Spleen (tissue), 11 donors: ENCODE measurements around the gene NBEA. TPM values are rescaled to one million over a fixed set of nuclear protein-coding genes. Genes with fewer than 3 reads are reported as not detected.

Source experiments
- DNase-seq: peaks from one replicate; pipeline ENCODE4 v3.0.0-alpha.2; 2020
- H3K27ac ChIP-seq, 8 donors: fragments of 200-600 bp; sonication (generic) in 7 of 8; 1 replicate in 4 of 8; 2 replicates in 4 of 8; pipeline versions ENCODE4 v1.5.0 to v1.8.0; 2016 to 2021; ENCODE audit warnings: inconsistent platforms in 4 of 8, mild to moderate bottlenecking in 4 of 8, moderate library complexity in 1 of 8
- H3K27me3 ChIP-seq, 7 donors: fragments of 200-600 bp; sonication (generic) in 6 of 7; replicated peaks in 1 of 7; 1 replicate in 4 of 7; 2 replicates in 3 of 7; pipeline versions ENCODE4 v1.5.0 to v1.8.0; 2016 to 2021; ENCODE audit warnings: inconsistent platforms in 3 of 7, mild to moderate bottlenecking in 1 of 7
- H3K36me3 ChIP-seq, 6 donors: fragments of 200-600 bp; sonication (generic) in 5 of 6; 1 replicate in 4 of 6; 2 replicates in 2 of 6; pipeline versions ENCODE4 v1.5.0 to v1.8.0; 2016 to 2021; ENCODE audit warnings: inconsistent platforms in 2 of 6
- H3K4me1 ChIP-seq, 6 donors: fragments of 200-600 bp; sonication (generic) in 5 of 6; 1 replicate in 3 of 6; 2 replicates in 3 of 6; pipeline versions ENCODE4 v1.5.0 to v1.8.0; 2016 to 2021; ENCODE audit warnings: inconsistent platforms in 3 of 6
- H3K4me3 ChIP-seq, 8 donors: fragments of 200-600 bp; sonication (generic) in 7 of 8; 1 replicate in 4 of 8; 2 replicates in 4 of 8; pipeline versions ENCODE4 v1.5.0 to v1.8.0; 2016 to 2021; ENCODE audit warnings: inconsistent platforms in 4 of 8, mild to moderate bottlenecking in 4 of 8, moderate library complexity in 2 of 8
- H3K9me3 ChIP-seq, 8 donors: fragments of 200-600 bp; sonication (generic) in 7 of 8; 1 replicate in 4 of 8; 2 replicates in 4 of 8; pipeline versions ENCODE4 v1.5.0 to v1.8.0; 2016 to 2021; ENCODE audit warnings: inconsistent platforms in 4 of 8
- POLR2A ChIP-seq, 3 donors: fragments of 450-650 bp; IDR thresholded peaks; one replicate each; pipeline ENCODE4 v1.5.1; 2017; ENCODE audit warnings: antibody characterized with exemption in 3 of 3, mild to moderate bottlenecking in 1 of 3
- POLR2AphosphoS5 ChIP-seq, 3 donors: sonication (generic); formaldehyde crosslinking; IDR thresholded peaks; one replicate each; pipeline ENCODE4 v1.5.1; 2017; ENCODE audit warnings: antibody characterized with exemption in 3 of 3
- WGBS, 5 donors: extraction: QIAGEN DNeasy Blood & Tissue Kit in 3 of 5; methylation state at CpG; one replicate each; pipeline versions ENCODE4 v1.1.5 to v1.1.7; 2013 to 2018; 5-methylcytosine and 5-hydroxymethylcytosine counted together
- intact Hi-C: fragments of 100-400 bp; cut with DNase I; formaldehyde crosslinking; loops from one replicate; pipeline ENCODE4 v1.15.0; 2023; ENCODE audit warnings: low total_unique reads
- polyA plus RNA-seq, 3 donors: library from polyadenylated mRNA; stranded (reverse); fragments of 200-250 nt; gene quantifications; one replicate each; pipeline ENCODE4 v1.2.1, GENCODE V29; 2013
- total RNA-seq, 7 donors: library from RNA; depleted of rRNA in 3 of 7; stranded (reverse); fragments of >200 nt in 3 of 7; fragmentation: NEBNext Ultra II Directional in 4 of 7; extraction: Animal tissue kit (Norgen Biotek cat#: 25700) in 4 of 7; gene quantifications; one replicate each; pipeline versions ENCODE4 v1.1.0 to v1.2.1, GENCODE V29; 2016 to 2021
- TF ChIP-seq, protein P1 (sequence below), 11 experiments: fragments of 200-600 bp in 7 of 11; fragments of 450-650 bp in 4 of 11; sonication (generic) in 4 of 11; IDR thresholded peaks in 8 of 11; conservative IDR thresholded peaks in 3 of 11; 1 replicate in 7 of 11; 2 replicates in 4 of 11; pipeline versions ENCODE4 v1.4.0 to v1.8.0; 2016 to 2021; ENCODE audit warnings: antibody characterized with exemption in 11 of 11, inconsistent platforms in 4 of 11, mild to moderate bottlenecking in 1 of 11
- donor health status: healthy with polysubstance abuse.
- donor health status: DM: no; HTN: no; CAD: no; lungs with moderate emphysema.
- donor health status: DM: no; HTN: no; CAD: no.
- donor health status: Bipolar disorder and iron deficiency.
- donor health status: healthy.
- donor health status: DM: no; HTN: no; CAD: no.
- donor health status: DM: yes; HTN: yes; CAD: no.

The NBEA gene
- total and polyA plus RNA-seq, 10 donors, result 1.8 to 27.7 (median 12.9) TPM

- H3K27me3 ChIP-seq, result no peaks in the 10 kb centered on the region
- TF ChIP-seq POLR2A (IDR thresholded peaks at IDR 0.05) (no peak), POLR2AphosphoS5 (IDR thresholded peaks at IDR 0.05) (no peak)
- TF ChIP-seq, protein P1, sequence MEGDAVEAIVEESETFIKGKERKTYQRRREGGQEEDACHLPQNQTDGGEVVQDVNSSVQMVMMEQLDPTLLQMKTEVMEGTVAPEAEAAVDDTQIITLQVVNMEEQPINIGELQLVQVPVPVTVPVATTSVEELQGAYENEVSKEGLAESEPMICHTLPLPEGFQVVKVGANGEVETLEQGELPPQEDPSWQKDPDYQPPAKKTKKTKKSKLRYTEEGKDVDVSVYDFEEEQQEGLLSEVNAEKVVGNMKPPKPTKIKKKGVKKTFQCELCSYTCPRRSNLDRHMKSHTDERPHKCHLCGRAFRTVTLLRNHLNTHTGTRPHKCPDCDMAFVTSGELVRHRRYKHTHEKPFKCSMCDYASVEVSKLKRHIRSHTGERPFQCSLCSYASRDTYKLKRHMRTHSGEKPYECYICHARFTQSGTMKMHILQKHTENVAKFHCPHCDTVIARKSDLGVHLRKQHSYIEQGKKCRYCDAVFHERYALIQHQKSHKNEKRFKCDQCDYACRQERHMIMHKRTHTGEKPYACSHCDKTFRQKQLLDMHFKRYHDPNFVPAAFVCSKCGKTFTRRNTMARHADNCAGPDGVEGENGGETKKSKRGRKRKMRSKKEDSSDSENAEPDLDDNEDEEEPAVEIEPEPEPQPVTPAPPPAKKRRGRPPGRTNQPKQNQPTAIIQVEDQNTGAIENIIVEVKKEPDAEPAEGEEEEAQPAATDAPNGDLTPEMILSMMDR (IDR thresholded peaks at IDR 0.05 in 8 of 11, conservative IDR thresholded peaks at IDR 0.05 in 3 of 11), result no peak
- no peak for DNase-seq
- H3K36me3 ChIP-seq, result no peaks in the 10 kb centered on the region
- intact Hi-C loops, result no loop called here
- no peaks in the 10 kb centered on the region for H3K9me3 ChIP-seq
- H3K4me1 ChIP-seq, result no peaks in the 10 kb centered on the region
- H3K27ac ChIP-seq, result no peak overlapping the region
- no peak overlapping the region for H3K4me3 ChIP-seq
Measured at GRCh38 chr13:35573639-35574038, 631.6 kb downstream of the NBEA start.

DNA sequence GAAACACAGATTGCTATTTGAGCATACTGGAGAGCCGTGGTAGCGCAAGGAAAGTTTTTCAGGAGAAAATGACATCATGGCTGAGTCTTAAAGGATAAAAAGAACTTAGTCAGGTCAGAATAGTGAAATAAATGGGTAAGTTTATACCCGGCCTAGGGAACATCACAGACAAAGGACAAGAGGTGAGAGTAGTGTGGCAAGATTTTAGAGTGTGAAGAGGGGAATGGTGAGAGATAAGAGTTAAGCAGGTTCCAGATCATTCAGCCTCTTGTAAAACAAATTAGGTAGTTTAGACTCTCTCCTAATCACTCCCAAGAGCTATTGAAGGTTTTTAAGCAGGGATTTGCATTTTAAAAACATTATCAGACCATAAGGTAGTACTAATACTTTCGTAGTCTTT is 650.4 kb downstream of the NBEA start:
- Histone ChIP-seq H3K36me3 (no peaks in the 10 kb centered on the region), H3K9me3 (no peaks in the 10 kb centered on the region), H3K27me3 (no peaks in the 10 kb centered on the region), H3K4me1 (no peaks in the 10 kb centered on the region), H3K4me3 (no peak overlapping the region), H3K27ac (no peak overlapping the region)
- TF ChIP-seq POLR2AphosphoS5 (IDR thresholded peaks at IDR 0.05), result no peak
- no peak for TF ChIP-seq POLR2A (IDR thresholded peaks at IDR 0.05)
- TF ChIP-seq, protein P1 (IDR thresholded peaks at IDR 0.05 in 8 of 11, conservative IDR thresholded peaks at IDR 0.05 in 3 of 11), result no peak
- no peak for DNase-seq
- WGBS, 5 donors, result 83 to 92% (median 87%) methylated on average over 4 of the region's 4 CpGs
- intact Hi-C loops, result no loop called here

DNA sequence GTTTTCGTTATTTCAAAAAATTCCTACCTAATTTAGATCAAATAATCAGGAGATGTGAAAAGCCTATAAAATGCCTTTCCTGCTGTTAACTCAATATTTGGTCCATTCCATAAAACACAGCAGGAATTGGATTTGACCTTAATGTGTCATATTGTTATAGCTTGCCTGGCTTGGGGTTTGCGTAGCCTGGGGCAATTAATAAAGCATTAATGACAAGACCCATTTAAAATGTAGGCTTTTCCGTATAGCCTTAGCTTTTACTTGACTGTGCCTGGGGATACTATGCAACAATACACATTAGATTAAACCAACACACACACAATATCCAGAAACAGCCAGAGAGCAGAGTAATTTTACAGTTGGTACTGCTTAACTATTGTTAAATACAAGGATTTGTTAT is 651.6 kb downstream of the NBEA start:
- Histone ChIP-seq H3K27ac (no peak overlapping the region), H3K36me3 (no peaks in the 10 kb centered on the region), H3K4me3 (no peak overlapping the region), H3K9me3 (no peaks in the 10 kb centered on the region), H3K4me1 (no peaks in the 10 kb centered on the region), H3K27me3 (no peaks in the 10 kb centered on the region)
- intact Hi-C loops, result no loop called here
- TF ChIP-seq, protein P1 (IDR thresholded peaks at IDR 0.05 in 8 of 11, conservative IDR thresholded peaks at IDR 0.05 in 3 of 11), result no peak
- TF ChIP-seq POLR2AphosphoS5 (IDR thresholded peaks at IDR 0.05), result no peak
- no peak for TF ChIP-seq POLR2A (IDR thresholded peaks at IDR 0.05)
- no peak for DNase-seq
- WGBS, 5 donors, result 87 to 99% (median 94%) methylated on average over 3 of the region's 3 CpGs

- Histone ChIP-seq H3K9me3 (no peaks in the 10 kb centered on the region), H3K27ac (no peak overlapping the region), H3K4me3 (no peak overlapping the region), H3K36me3 (no peaks in the 10 kb centered on the region), H3K4me1 (no peaks in the 10 kb centered on the region), H3K27me3 (no peaks in the 10 kb centered on the region)
- 92 to 98% (median 95%) methylated on average over 1 of the region's 1 CpG for WGBS, 5 donors
- TF ChIP-seq POLR2A (IDR thresholded peaks at IDR 0.05) (no peak), POLR2AphosphoS5 (IDR thresholded peaks at IDR 0.05) (no peak)
- TF ChIP-seq, protein P1 (IDR thresholded peaks at IDR 0.05 in 8 of 11, conservative IDR thresholded peaks at IDR 0.05 in 3 of 11), result no peak
- DNase-seq, result no peak
- intact Hi-C loops, result no loop called here
Measured at GRCh38 chr13:35594096-35594495, 652.0 kb downstream of the NBEA start.
